Measurements from ENCODE around the gene ARHGAP1.
"Not testable (repeated sequence)": the region's sequence is repeated elsewhere in the genome, so short reads cannot be mapped to it uniquely, and the experiment has no call there.

ARHGAP1 gene

GRCh38 chr11:46673713-46674462, 26.5 kb downstream of the ARHGAP1 start:
- in situ Hi-C loops (cut with HindIII; ENCODE audit: low pct_ligation_motif_present, low sequenced_read_pairs) = no loop called here
- H3K27ac ChIP-seq = no peak overlapping the region
- TF ChIP-seq, protein P1, sequence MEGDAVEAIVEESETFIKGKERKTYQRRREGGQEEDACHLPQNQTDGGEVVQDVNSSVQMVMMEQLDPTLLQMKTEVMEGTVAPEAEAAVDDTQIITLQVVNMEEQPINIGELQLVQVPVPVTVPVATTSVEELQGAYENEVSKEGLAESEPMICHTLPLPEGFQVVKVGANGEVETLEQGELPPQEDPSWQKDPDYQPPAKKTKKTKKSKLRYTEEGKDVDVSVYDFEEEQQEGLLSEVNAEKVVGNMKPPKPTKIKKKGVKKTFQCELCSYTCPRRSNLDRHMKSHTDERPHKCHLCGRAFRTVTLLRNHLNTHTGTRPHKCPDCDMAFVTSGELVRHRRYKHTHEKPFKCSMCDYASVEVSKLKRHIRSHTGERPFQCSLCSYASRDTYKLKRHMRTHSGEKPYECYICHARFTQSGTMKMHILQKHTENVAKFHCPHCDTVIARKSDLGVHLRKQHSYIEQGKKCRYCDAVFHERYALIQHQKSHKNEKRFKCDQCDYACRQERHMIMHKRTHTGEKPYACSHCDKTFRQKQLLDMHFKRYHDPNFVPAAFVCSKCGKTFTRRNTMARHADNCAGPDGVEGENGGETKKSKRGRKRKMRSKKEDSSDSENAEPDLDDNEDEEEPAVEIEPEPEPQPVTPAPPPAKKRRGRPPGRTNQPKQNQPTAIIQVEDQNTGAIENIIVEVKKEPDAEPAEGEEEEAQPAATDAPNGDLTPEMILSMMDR (IDR thresholded peaks at IDR 0.05; ENCODE audit: low read depth, low read length, missing control alignments) = no peak
- no peaks in the 10 kb centered on the region for H3K27me3 ChIP-seq (replicated peaks)
- no peak overlapping the region for H3K4me3 ChIP-seq (ENCODE audit: low read depth, low read length)
- no peak for DNase-seq
- H3K36me3 ChIP-seq (replicated peaks) = peaks cover 62% of the 10 kb centered on the region

DNA sequence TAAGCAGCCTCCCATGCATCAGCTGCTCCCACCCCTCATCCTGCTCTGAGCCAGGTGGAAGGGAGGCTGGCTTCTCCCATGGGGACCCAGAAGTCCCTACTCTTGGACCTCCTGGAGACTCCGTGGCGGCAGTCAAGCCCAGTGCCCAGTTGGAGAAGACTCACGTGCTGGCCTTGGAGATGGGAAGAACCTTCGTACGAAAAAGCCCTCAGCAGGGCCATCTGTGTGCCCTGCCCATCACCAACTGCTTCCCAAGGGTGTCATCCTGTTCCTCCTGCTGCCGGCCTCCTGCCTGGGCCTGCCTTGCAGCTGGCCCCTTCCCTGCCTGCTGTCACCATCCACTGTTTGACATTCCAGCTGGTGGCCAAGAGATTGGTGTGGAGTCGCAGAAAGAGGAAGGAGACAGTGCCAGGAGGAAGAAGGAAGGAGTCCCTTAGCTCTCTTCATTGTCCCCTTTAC, 28.0 kb downstream of the ARHGAP1 start:
- in situ Hi-C loops (cut with HindIII; ENCODE audit: low pct_ligation_motif_present, low sequenced_read_pairs) = no loop called here

DNA sequence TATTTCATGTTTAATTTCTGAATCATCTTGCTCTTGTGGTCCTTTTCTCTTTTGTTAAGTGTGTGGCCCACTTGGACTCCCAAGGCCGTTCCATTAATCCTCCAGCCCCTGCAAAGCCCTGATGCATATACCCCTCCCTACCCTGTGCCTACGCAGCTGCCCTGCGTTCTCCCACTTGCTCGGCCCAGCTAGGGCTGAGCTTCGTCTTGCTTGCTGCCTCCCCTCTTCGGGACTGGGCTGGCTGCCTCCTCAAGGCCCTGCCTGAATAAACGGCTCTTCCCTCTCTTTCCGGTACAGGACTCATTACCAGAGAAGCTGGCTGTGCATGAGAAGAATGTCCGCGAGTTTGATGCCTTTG, 28.5 kb downstream of the ARHGAP1 start:
- peaks cover 60% of the 10 kb centered on the region for H3K36me3 ChIP-seq (replicated peaks)
- H3K4me3 ChIP-seq (ENCODE audit: low read depth, low read length) = no peak overlapping the region
- in situ Hi-C loops (cut with HindIII; ENCODE audit: low pct_ligation_motif_present, low sequenced_read_pairs) = no loop called here
- no peak overlapping the region for H3K27ac ChIP-seq
- H3K27me3 ChIP-seq (replicated peaks) = no peaks in the 10 kb centered on the region
- no peak for DNase-seq
- TF ChIP-seq, protein P1 (IDR thresholded peaks at IDR 0.05; ENCODE audit: low read depth, low read length, missing control alignments) = no peak

More for the DNA sequence above, 28.0 kb downstream of the ARHGAP1 start:
- Histone ChIP-seq H3K4me3 (ENCODE audit: low read depth, low read length) (no peak overlapping the region), H3K27ac (no peak overlapping the region), H3K36me3 (replicated peaks) (peaks cover 59% of the 10 kb centered on the region), H3K27me3 (replicated peaks) (no peaks in the 10 kb centered on the region)
- TF ChIP-seq, protein P1 (IDR thresholded peaks at IDR 0.05; ENCODE audit: low read depth, low read length, missing control alignments) = no peak
- DNase-seq = no peak

- H3K27me3 ChIP-seq (replicated peaks); DNase-seq; H3K4me3 ChIP-seq (ENCODE audit: low read depth, low read length); in situ Hi-C loops (cut with HindIII; ENCODE audit: low pct_ligation_motif_present, low sequenced_read_pairs); H3K27ac ChIP-seq: not testable (repeated sequence)
- peaks cover 65% of the 10 kb centered on the region for H3K36me3 ChIP-seq (replicated peaks)
These were observed 29.9 kb downstream of the ARHGAP1 start for GRCh38 chr11:46670521-46670920.

DNA sequence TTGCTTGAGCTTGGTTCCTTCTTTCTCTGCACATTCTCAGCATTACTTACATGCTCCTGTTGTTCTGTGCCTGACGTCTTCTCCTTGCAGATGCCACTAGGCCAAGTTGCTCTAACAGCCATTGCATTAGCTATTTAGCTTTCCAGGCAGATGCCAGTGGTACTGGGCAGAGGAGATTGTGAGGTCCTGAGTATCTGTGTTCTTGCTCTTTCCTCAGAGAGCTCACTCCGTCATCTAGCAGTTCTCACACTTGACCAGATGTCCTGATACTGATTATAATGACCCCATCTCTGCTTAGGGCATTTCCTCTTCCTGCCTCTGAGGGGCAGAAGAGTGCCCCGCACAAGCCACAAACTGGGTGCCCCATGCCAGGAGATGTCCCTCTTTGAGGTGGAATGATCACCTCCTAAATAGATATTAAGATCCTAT, 30.7 kb downstream of the ARHGAP1 start:
- H3K36me3 ChIP-seq (replicated peaks) = peaks cover 70% of the 10 kb centered on the region
- no peaks in the 10 kb centered on the region for H3K27me3 ChIP-seq (replicated peaks)
- TF ChIP-seq, protein P1 (IDR thresholded peaks at IDR 0.05; ENCODE audit: low read depth, low read length, missing control alignments) = peak; percentile 51
- no peak overlapping the region for H3K4me3 ChIP-seq (ENCODE audit: low read depth, low read length)
- no peak for DNase-seq
- in situ Hi-C loops (cut with HindIII; ENCODE audit: low pct_ligation_motif_present, low sequenced_read_pairs) = no loop called here
- no peak overlapping the region for H3K27ac ChIP-seq

DNA sequence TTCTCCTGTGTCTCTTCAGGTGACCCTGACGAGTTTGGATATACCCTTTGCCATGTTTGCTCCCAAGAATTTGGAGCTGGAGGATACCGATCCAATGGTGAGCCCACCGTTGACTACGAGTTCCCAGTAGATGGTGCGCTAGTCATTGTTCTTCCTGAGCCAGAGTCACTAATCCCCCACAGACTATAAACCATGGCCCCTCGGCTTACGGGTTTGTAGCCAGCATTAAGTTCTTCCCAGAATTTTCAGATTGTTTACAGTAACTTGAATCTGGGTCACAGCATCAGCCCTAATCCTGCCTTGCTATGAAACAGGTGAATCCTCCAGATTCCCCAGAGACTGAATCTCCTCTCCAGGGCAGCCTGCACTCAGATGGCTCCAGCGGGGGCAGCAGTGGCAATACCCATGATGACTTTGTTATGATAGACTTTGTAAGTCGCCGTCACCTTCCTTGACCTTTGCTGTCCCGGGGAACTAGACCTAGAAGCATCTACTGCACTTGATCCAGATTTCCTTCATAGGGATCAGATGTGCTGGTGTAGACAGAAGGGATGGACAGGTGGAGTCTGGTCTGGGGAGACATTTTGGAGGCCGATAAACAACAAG, 31.8 kb downstream of the ARHGAP1 start:
- in situ Hi-C loops (cut with HindIII; ENCODE audit: low pct_ligation_motif_present, low sequenced_read_pairs) = no loop called here
- Histone ChIP-seq H3K27me3 (replicated peaks) (no peaks in the 10 kb centered on the region), H3K27ac (no peak overlapping the region), H3K36me3 (replicated peaks) (peaks cover 66% of the 10 kb centered on the region), H3K4me3 (ENCODE audit: low read depth, low read length) (no peak overlapping the region)
- DNase-seq = no peak
- TF ChIP-seq, protein P1 (IDR thresholded peaks at IDR 0.05; ENCODE audit: low read depth, low read length, missing control alignments) = no peak
